Activated T-cell treated with anti-CD3 and anti-CD28 coated beads, Interleukin-2, amount 50 U/mL, for 72 hours (primary cell): ENCODE data around the gene WDR45B. TPM values are rescaled to one million over a fixed set of nuclear protein-coding genes. Genes with fewer than 3 reads are reported as not detected.

ENCODE experiments used
- ATAC-seq, 2 donors: fragments of 150-1000 bp; cut with Tn5 transposase; replicated peaks in 1 of 2; 2 replicates each; pipeline ENCODE4 v1.10.0; 2021; ENCODE audit warnings: moderate library complexity in 2 of 2, mild to moderate bottlenecking in 1 of 2
- DNase-seq, 2 donors: peaks; one replicate each; pipeline ENCODE4 v3.0.0; 2021 to 2022; ENCODE audit warnings: mixed read lengths in 1 of 2
- H3K27ac Mint-ChIP-seq: one replicate; pipeline ENCODE4 v1.8.0; 2022; ENCODE audit warnings: mild to moderate bottlenecking, moderate library complexity, mixed read lengths
- H3K27me3 Mint-ChIP-seq: one replicate; pipeline ENCODE4 v1.8.0; 2022; ENCODE audit warnings: low read depth, mixed read lengths
- H3K36me3 Mint-ChIP-seq, 2 donors: one replicate each; pipeline ENCODE4 v1.8.0; 2022; ENCODE audit warnings: mixed read lengths in 2 of 2, mild to moderate bottlenecking in 1 of 2; ENCODE audit not compliant: insufficient read depth in 2 of 2
- H3K4me1 Mint-ChIP-seq: one replicate; pipeline ENCODE4 v1.8.0; 2022; ENCODE audit warnings: low read depth, mixed read lengths
- H3K4me3 Mint-ChIP-seq, 2 donors: one replicate each; pipeline ENCODE4 v1.8.0; 2022; ENCODE audit warnings: mild to moderate bottlenecking in 2 of 2, mixed read lengths in 2 of 2, moderate library complexity in 2 of 2
- H3K9me3 Mint-ChIP-seq, 2 donors: one replicate each; pipeline ENCODE4 v1.8.0; 2022; ENCODE audit warnings: mixed read lengths in 2 of 2
- total RNA-seq, 2 donors: library from RNA; stranded (reverse); gene quantifications; one replicate each; pipeline ENCODE4 v1.2.3, GENCODE V29; 2022

Gene WDR45B
- total RNA-seq, 2 donors from 2014 or later = 51.1 to 52.3 TPM

DNA sequence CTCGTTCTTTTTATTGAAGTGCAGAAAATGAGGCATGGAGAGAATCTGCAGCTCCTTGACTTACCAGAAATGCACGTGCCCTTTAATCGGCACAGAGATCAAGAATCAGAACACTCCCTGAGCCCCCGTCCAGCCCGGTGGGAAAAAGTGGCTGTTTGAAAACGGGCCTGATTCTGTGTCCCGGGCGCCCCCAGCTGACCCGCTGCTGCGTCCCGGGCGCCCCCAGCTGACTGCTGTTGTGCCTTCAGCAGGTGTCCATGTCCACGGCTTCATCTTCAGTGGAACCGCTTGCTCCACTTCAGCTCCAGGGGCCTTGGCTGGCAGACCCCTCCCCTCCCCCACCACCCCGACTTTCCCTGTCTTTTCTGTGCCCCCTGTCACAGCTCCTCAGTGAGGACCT lies 81.0 kb downstream of the WDR45B start:
- no peaks in the 10 kb centered on the region for H3K4me1 Mint-ChIP-seq
- DNase-seq = no peak
- H3K36me3 Mint-ChIP-seq = peaks cover 0 to 14% of the 10 kb centered on the region in 2 donors
- no peaks in the 10 kb centered on the region for H3K9me3 Mint-ChIP-seq
- no peak for ATAC-seq
- no peak overlapping the region for H3K27ac Mint-ChIP-seq
- H3K27me3 Mint-ChIP-seq = no peaks in the 10 kb centered on the region
- no peak overlapping the region for H3K4me3 Mint-ChIP-seq

DNA sequence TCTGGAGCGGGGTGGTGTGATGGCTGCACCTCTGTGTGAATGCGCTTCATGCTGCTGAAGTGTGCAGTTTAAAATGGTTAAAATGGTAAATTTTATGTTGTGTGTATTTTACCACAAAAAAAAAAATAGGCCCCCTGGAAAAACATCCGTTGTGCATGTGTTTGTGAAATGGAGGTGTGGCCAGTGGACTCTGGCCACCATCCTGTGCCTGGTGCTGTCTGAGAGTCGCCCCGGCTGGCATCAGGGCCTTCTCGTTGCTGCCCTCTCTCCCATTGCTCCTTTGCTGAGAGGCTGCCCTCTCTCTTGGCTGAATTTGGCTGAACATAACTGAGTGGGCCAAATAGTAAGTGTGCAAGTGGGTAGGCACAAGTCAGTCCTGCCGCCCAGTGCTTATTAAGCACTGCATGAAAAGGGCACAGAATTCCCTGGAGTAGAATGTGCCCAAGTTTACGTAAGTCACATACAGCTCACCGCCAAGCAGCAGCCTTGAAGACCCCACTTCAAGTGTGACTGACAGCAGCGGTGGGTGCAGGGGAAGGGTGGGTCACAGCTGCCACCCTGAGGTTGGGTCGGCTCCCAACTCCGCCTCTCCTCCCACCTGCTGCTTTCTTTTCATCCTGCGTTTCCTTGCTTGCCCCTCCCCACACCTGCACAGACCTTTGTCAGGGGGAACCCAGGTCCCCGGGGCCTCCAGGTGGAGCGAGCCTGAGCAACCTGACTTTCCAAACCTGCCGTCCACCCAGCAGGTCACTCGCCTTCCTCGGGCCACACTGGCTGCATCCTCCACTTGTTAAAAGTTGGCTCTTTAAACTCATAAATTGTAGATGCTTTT lies 81.9 kb downstream of the WDR45B start:
- no peak for DNase-seq
- Mint-ChIP-seq H3K4me1 (peaks cover 2% of the 10 kb centered on the region), H3K9me3 (no peaks in the 10 kb centered on the region), H3K27ac (no peak overlapping the region), H3K36me3 (peaks cover 0 to 10% of the 10 kb centered on the region in 2 donors), H3K4me3 (no peak overlapping the region), H3K27me3 (no peaks in the 10 kb centered on the region)
- no peak for ATAC-seq

DNA sequence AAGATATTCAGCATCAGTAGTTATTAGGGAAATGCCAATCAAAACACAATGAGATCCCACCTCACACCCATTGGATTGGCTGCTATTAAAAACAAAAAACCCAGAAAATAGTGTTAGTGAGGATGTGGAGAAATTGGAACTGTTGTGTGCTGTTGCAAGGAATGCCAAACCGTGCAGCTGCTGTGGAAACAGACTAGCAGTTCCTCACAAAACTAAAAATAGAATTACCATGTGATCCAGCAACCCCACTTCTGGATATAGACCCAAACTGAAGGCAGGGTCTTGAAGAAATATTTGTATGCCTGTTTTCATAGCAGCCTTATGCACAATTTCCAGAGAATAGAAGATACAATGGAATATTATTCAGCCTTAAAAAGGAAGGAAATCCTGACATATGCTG lies 82.7 kb downstream of the WDR45B start:
- ATAC-seq (no peak), DNase-seq (no peak)
- Mint-ChIP-seq H3K4me3 (no peak overlapping the region), H3K36me3 (peaks cover 0 to 9% of the 10 kb centered on the region in 2 donors), H3K9me3 (no peaks in the 10 kb centered on the region), H3K4me1 (peaks cover 9% of the 10 kb centered on the region), H3K27me3 (no peaks in the 10 kb centered on the region), H3K27ac (no peak overlapping the region)

Other genes with a start within 250 kb of the WDR45B start
- gene HEXD, start 230.1 kb downstream of the WDR45B start, total RNA-seq = 10 to 100 TPM; 26.4 to 26.7 TPM
- gene OGFOD3, start 229.9 kb downstream of the WDR45B start, total RNA-seq = 10 to 100 TPM; 17.2 to 17.7 TPM
- 100 to 1,000 TPM; 256 to 300 TPM for gene CYBC1, start 197.7 kb downstream of the WDR45B start, total RNA-seq
- 100 to 1,000 TPM in 1 of 2 donors, 10 to 100 TPM in 1; 90.4 to 120 TPM for gene NARF, start 189.7 kb downstream of the WDR45B start, total RNA-seq
- gene FOXK2, start 128.7 kb downstream of the WDR45B start, total RNA-seq = 10 to 100 TPM; 59.9 to 61.0 TPM
- 1 to 10 TPM; 2.5 to 3.1 TPM for gene RAB40B, start 50.3 kb upstream of the WDR45B start, total RNA-seq
- gene FN3KRP, start 68.3 kb upstream of the WDR45B start, total RNA-seq = 10 to 100 TPM; 39.6 to 47.8 TPM
- gene FN3K, start 87.2 kb upstream of the WDR45B start, total RNA-seq = 1 to 10 TPM; 3.5 to 4.3 TPM
- 100 to 1,000 TPM; 112 to 134 TPM for gene TBCD, start 103.6 kb upstream of the WDR45B start, total RNA-seq
- gene ZNF750, start 191.6 kb upstream of the WDR45B start, total RNA-seq = not detected